ENCODE data around the gene WBP1.

WBP1 gene

DNA sequence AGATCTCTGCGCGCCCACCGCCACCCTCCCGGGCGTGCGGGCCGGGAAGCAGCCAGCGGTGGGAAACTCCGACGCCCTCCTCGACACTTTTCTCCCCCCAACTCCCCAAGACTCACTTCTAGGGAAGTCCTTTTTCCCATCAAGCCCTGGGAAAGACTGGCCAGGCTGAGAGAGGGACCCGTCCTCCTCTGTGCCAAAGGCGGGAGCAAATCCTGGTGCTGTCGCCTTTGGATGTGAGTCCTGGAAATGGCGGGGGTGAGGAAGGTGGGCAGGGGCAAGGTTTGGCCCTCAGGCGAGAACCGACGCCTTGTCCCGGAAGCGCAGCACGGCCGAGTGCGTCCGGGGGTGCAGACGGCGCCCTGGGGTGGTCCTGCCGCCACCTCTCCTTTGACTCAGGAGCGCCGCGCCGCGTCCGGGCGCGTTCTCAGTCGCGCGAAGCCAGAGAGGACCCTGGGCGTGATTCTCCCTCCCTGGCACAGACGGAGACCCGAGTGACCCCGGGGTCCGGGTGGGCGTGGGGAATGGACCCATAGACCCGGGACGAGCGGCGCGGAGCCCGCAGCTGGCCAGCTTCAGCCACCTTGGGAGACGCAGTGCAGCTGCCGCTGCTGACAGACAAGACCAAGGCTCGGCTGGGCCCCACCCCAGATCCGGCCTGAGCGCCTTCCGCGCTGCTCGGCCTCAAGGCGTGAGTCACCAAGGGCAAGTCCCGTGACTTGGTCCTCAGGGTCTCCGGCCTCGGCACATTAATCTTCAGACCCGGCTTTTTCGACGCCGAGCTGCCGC, 44.7 kb downstream of the WBP1 start:
- no peak for DNase-seq (ENCODE audit: low read depth)

DNA sequence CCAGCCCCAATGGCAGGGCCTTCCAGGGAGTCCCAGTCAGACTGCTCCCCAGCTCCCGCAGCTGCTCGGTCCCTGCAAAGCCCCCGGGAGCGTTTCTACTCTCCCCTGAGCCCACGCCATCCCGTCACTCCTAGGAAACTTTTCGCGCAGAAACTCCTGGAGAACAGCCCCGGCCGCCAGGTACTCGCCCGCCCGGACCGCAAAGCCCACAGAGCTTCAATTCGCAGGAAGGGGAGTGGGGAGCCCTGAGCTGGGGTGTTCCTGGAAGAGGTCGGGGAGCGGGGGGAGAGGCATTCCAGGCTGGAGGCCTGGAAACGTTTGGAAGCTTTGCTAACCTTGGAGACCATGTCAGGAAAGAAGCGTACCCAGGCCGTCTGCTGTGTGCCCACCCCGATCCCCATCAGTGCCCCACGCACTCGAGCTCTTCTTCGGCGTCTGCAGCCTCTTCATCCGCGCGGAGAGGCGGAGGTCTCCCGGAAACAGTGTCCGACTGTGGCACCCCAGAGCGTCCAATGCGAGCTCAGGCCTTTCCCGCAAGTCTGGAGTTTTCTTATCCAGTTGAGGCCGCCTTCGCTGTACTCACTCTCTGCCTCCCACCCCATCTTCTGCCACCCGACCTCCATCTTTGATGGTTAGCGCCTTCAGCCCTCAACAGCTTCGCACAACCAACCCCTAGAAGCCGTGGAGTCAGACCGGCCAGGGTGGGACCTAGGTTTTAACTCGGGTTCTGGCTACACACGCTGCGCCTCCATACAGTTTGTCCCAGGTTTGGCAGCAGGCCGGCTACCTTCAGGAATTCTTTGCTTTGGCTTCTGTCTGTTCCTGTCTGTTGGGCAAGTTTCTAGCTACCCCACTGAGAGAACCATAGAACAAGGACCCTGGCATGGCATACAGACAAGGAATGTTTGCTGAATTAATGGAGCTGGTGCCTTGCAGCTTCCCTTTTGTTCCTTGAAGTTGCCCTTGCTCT, 45.6 kb downstream of the WBP1 start:
- no peak for DNase-seq (ENCODE audit: low read depth)

DNA sequence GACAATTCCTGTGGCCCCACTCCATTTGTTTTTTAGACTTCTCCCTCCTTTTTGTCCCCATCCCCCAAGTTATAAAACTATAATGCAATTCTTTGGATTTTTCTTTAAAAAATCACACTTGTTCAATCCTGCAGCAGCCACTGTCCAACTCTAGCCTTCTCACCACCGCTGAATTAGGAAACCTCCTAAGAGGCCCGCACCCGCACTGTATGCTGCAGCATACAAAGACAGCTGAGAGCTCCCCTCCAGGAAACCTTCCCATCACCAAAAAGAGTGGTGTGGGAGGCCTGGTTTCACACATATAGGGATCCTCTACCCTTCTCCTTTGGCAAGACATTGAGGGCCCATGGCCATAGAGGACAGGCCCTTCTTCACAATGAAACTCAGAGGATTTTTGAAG, 46.4 kb downstream of the WBP1 start:
- no peak for DNase-seq (ENCODE audit: low read depth)

DNA sequence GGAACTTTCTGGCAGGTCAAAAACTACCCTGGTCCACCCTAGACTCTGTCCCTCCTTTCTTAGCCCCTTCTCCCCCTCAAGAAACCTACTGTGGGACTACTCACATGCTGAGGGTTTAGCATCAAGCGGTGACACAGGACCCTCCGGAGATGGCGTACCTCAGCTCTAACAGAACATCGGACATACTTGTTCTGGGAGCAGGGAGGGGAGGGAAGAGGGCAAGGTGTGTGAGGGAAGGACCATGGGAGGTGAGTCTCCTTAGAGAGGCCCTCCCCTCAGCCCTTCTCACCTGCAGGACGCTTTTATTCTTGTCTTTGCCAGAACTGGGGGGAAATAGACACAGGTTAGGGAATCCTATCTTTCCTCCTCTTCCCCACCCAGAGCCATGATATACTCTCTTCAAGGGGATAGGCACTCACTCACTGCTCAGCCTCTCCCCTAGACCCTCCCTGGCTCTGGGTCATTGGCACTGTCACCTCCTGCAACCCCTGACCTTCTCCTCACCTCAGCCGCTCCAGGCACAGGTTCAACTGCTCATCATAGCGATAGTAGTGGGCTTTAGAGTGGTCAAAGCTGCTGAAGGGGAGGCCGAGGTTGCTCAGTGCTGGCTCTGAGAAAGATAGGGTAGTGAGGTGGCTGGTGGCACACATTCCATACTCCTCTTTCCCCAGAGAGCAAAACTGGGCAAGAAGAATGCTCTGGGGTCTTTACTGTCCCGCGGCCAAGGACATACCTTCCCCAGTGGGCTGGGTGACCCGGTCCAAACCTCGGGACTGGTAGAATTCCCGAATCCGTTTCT, 47.4 kb downstream of the WBP1 start:
- no peak for DNase-seq (ENCODE audit: low read depth)

DNA sequence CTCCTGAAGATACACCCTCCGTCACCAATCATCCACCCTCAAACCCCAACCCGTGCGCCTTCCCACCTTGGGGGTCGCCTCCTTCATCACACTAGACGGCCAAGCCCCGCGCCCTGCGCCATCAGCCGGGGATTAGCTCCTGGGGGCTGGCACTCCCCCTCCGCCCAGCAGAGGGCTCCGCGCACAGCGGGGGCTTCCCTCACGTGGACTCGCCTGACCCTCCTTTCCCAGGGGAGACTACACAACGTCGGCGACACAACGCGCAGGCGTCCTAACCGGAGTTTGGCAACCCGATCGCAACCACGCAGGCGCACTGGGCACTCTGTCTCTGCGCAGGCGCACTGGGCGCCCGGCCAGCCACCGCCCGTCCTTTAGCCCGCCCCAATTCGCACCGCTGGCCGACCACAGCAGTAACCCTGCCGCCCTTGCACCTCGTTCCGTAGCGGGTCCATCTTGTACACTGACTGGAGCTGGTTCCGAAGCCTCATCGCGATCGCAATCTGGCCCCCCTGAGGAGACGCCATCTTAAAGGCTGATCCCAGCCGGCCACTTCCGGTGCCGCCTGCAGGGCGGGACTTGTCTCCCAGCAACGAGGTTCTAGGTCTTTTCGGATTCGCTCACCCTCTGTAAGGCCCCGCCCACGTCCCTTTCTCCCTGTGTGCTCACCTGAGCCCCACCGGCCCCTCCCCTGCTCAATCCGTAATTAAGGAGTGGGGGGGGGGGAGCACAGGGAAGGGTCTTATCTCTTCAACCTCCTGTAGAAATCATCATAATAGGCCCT, 49.1 kb downstream of the WBP1 start, which contains the start of gene PCGF1:
Gene PCGF1, minus strand, starts transcription at position 551 of the 781 bp plus-strand sequence. Its CDS starts 27 bp downstream, at position 524.
- peak; percentile 98 for DNase-seq (ENCODE audit: low read depth)

DNA sequence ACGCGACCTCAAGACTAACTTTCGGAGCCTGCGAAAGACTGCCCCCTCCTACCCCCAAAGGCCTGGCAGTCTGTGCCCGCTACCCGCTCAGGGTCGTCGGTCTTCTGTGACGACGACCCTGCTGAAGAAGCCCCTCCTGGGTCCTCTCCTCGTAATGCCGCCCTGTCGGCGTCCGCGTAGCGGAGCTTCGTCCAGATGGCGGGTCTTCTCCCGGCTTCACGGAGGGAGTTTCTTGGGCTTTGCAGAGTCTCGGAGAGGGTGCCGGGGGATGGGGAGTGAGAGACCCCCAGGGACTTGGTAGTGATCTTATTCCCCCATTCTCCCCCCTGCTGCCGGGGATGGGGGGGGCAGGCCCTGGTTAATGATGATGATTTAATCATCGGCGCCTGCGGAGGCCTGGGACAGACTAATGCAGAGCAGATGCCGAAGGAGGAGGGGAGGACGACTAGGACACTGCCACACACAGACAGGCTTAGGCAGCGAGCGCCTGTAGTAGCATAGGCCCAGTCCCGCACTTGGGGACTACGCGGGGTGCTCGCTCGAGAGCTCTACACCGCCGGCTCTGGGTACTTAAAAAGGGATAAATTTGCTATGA, 49.8 kb downstream of the WBP1 start:
- DNase-seq (ENCODE audit: low read depth) = no peak

DNA sequence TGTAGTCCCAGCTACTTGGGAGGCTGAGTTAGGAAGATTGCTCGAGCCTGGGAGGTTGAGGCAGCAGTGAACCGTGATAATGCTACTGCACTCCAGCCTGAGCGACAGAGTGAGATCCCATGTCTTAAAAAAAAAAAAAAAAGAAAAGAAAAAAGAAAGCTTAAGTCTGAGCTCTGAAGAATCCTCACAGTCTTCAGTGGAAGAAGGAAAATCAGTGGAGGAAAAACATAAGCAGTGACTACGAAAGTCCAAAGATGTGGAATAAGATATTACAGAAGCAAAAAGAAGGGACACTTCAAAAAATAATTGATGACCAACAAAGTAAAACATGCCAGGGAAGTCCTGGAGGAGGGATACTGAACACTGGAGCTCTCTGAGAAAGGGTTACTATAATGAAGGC, 52.0 kb downstream of the WBP1 start:
- DNase-seq (ENCODE audit: low read depth) = no peak
